ENCODE results near the gene ADNP2.

DNA sequence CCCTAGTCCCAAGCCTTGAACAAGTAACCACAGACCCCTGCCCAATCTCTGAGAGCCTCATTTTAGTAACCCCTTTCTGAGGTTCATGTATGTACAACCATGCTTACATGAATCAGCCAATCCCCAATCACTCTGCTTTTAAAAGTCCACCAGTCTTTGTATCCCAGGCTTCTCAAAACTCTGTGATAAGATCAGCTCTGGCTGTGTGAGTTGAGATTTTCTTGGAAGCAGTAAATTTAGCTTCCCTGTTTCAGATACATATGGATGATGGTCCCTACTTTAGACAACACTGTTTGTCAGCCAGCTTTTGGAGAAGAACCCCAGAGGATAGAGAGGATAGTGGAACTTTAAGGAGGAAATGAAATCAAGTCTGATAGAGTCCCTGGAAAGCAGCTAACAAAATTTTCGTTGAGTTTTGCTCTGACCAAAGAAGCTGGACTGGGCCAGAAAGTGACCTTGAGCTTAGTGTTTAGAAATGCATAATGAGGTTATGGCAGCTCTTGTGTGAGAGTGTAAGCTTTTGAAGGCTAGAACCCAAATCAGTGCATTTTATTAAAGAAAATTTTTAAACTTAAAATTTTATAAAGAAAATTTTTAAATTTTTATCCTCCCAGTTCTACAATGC is 3.7 kb downstream of the ADNP2 start:
- TF ChIP-seq POLR2A (IDR thresholded peaks at IDR 0.05): no peak
- TF ChIP-seq, protein P1, sequence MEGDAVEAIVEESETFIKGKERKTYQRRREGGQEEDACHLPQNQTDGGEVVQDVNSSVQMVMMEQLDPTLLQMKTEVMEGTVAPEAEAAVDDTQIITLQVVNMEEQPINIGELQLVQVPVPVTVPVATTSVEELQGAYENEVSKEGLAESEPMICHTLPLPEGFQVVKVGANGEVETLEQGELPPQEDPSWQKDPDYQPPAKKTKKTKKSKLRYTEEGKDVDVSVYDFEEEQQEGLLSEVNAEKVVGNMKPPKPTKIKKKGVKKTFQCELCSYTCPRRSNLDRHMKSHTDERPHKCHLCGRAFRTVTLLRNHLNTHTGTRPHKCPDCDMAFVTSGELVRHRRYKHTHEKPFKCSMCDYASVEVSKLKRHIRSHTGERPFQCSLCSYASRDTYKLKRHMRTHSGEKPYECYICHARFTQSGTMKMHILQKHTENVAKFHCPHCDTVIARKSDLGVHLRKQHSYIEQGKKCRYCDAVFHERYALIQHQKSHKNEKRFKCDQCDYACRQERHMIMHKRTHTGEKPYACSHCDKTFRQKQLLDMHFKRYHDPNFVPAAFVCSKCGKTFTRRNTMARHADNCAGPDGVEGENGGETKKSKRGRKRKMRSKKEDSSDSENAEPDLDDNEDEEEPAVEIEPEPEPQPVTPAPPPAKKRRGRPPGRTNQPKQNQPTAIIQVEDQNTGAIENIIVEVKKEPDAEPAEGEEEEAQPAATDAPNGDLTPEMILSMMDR (IDR thresholded peaks at IDR 0.05): no peak

Data from heart left ventricle (tissue), 13 donors.